HCT116 (cell line): Measurements from ENCODE around the gene KIAA1549.

Experiments used
- CBX3 ChIP-seq: IDR thresholded peaks from 2 replicates; pipeline ENCODE4 v1.6.1; 2012; ENCODE audit warnings: low read depth
- EZH2 ChIP-seq: fragments of 200-600 bp; sonication (generic); IDR thresholded peaks from 2 replicates; pipeline ENCODE4 v1.6.1; 2017; ENCODE audit warnings: antibody characterized with exemption, mixed run types
- EZH2phosphoT487 ChIP-seq: fragments of 200-600 bp; IDR thresholded peaks from 2 replicates; pipeline ENCODE4 v1.6.1; 2018; ENCODE audit warnings: antibody characterized with exemption, borderline replicate concordance
- JUND ChIP-seq: IDR thresholded peaks from 2 replicates; pipeline ENCODE4 v1.6.1; 2012
- POLR2A ChIP-seq: IDR thresholded peaks from 2 replicates; pipeline ENCODE4 v1.7.0; 2011; ENCODE audit warnings: borderline replicate concordance; ENCODE audit not compliant: insufficient read depth, insufficient read length; ENCODE audit errors: extremely low read depth
- SRF ChIP-seq: IDR thresholded peaks from 2 replicates; pipeline ENCODE4 v1.6.1; 2012; ENCODE audit warnings: low read depth
- TCF7L2 ChIP-seq: IDR thresholded peaks from 2 replicates; pipeline ENCODE4 v1.7.0; 2011; ENCODE audit warnings: borderline replicate concordance, inconsistent platforms; ENCODE audit not compliant: insufficient read depth, insufficient read length; ENCODE audit errors: extremely low read depth
- YY1 ChIP-seq: IDR thresholded peaks from 2 replicates; pipeline ENCODE4 v1.6.1; 2011; ENCODE audit warnings: low read length, low read depth, moderate library complexity, mild to moderate bottlenecking; ENCODE audit not compliant: insufficient replicate concordance; ENCODE audit errors: extremely low read depth
- TF ChIP-seq, protein P1 (sequence below), 3 experiments: fragments of 200-600 bp in 1 of 3; sonication (generic) in 1 of 3; IDR thresholded peaks in 2 of 3; conservative IDR thresholded peaks in 1 of 3; 2 replicates each; pipeline ENCODE4 v1.5.1; 2012 to 2017; ENCODE audit warnings: low read depth in 2 of 3, low read length in 2 of 3, antibody characterized with exemption in 1 of 3, borderline replicate concordance in 1 of 3, control low read depth in 1 of 3, mild to moderate bottlenecking in 1 of 3, mixed read lengths in 1 of 3, mixed run types in 1 of 3, moderate library complexity in 1 of 3; ENCODE audit not compliant: insufficient read depth in 1 of 3
- TF ChIP-seq, protein P2 (sequence below): IDR thresholded peaks from 2 replicates; pipeline ENCODE4 v1.6.1; 2011; ENCODE audit warnings: mild to moderate bottlenecking, low read length, moderate library complexity; ENCODE audit not compliant: insufficient replicate concordance; ENCODE audit errors: extremely low read depth
- TF ChIP-seq, protein P3 (sequence below): IDR thresholded peaks from 2 replicates; pipeline ENCODE4 v1.6.1; 2012; ENCODE audit warnings: low read depth

DNA sequence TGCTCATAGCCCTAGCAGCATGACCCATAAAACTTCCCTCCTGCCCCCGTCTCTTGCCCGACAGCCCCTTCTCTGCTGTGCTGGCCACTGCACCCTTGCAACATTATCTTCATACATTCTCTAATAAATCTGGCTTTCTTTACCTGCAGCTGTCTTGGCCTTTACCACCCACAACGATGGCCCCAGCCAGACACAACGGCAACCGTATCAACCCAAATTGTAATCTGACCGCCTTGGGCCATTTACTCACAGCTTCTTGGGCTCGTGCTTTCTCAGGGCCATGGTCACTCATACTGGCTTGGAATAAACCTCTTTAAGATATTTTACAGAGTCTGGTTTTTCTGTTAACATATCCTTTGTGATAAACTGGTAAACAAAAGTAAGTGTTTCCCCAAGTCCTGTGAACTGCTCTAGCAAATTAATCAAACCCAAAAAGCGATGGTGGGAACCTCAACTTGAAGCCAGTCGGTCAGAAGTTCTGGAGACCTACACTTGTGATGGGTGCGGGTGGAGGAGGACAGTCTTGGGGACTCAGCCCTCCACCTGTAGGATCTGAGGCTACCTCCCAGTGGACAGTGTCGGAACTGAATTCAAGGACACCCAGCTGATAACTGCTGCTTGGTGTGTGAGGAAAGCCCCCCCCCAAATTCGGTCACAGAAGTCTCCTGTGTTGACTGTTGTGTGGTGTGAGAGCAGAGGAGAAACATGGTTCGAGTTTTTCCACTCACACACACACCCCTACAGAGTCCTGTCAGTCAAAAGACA is 95.6 kb downstream of the KIAA1549 start:
- TF ChIP-seq TCF7L2 (no peak), POLR2A (no peak), EZH2phosphoT487 (no peak), SRF (no peak), CBX3 (no peak), EZH2 (no peak), YY1 (no peak), JUND (no peak)
- TF ChIP-seq, protein P1, sequence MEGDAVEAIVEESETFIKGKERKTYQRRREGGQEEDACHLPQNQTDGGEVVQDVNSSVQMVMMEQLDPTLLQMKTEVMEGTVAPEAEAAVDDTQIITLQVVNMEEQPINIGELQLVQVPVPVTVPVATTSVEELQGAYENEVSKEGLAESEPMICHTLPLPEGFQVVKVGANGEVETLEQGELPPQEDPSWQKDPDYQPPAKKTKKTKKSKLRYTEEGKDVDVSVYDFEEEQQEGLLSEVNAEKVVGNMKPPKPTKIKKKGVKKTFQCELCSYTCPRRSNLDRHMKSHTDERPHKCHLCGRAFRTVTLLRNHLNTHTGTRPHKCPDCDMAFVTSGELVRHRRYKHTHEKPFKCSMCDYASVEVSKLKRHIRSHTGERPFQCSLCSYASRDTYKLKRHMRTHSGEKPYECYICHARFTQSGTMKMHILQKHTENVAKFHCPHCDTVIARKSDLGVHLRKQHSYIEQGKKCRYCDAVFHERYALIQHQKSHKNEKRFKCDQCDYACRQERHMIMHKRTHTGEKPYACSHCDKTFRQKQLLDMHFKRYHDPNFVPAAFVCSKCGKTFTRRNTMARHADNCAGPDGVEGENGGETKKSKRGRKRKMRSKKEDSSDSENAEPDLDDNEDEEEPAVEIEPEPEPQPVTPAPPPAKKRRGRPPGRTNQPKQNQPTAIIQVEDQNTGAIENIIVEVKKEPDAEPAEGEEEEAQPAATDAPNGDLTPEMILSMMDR (IDR thresholded peaks at IDR 0.05 in 2 of 3, conservative IDR thresholded peaks at IDR 0.05 in 1 of 3; ENCODE audit: borderline replicate concordance in 1 of 3, insufficient read depth in 1 of 3, low read depth in 2 of 3, low read length in 2 of 3): peak in 2 of 3 experiments; percentile 21 to 25; a peak in 3 of 6 replicates
- TF ChIP-seq, protein P2, sequence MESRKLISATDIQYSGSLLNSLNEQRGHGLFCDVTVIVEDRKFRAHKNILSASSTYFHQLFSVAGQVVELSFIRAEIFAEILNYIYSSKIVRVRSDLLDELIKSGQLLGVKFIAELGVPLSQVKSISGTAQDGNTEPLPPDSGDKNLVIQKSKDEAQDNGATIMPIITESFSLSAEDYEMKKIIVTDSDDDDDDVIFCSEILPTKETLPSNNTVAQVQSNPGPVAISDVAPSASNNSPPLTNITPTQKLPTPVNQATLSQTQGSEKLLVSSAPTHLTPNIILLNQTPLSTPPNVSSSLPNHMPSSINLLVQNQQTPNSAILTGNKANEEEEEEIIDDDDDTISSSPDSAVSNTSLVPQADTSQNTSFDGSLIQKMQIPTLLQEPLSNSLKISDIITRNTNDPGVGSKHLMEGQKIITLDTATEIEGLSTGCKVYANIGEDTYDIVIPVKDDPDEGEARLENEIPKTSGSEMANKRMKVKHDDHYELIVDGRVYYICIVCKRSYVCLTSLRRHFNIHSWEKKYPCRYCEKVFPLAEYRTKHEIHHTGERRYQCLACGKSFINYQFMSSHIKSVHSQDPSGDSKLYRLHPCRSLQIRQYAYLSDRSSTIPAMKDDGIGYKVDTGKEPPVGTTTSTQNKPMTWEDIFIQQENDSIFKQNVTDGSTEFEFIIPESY: no peak
- TF ChIP-seq, protein P3, sequence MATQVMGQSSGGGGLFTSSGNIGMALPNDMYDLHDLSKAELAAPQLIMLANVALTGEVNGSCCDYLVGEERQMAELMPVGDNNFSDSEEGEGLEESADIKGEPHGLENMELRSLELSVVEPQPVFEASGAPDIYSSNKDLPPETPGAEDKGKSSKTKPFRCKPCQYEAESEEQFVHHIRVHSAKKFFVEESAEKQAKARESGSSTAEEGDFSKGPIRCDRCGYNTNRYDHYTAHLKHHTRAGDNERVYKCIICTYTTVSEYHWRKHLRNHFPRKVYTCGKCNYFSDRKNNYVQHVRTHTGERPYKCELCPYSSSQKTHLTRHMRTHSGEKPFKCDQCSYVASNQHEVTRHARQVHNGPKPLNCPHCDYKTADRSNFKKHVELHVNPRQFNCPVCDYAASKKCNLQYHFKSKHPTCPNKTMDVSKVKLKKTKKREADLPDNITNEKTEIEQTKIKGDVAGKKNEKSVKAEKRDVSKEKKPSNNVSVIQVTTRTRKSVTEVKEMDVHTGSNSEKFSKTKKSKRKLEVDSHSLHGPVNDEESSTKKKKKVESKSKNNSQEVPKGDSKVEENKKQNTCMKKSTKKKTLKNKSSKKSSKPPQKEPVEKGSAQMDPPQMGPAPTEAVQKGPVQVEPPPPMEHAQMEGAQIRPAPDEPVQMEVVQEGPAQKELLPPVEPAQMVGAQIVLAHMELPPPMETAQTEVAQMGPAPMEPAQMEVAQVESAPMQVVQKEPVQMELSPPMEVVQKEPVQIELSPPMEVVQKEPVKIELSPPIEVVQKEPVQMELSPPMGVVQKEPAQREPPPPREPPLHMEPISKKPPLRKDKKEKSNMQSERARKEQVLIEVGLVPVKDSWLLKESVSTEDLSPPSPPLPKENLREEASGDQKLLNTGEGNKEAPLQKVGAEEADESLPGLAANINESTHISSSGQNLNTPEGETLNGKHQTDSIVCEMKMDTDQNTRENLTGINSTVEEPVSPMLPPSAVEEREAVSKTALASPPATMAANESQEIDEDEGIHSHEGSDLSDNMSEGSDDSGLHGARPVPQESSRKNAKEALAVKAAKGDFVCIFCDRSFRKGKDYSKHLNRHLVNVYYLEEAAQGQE: no peak
